B cell (primary cell): ENCODE measurements around the gene C20orf204. TPM values are rescaled to one million over a fixed set of nuclear protein-coding genes. Genes with fewer than 3 reads are reported as not detected.
A peak's percentile ranks its signal among the peaks of the same experiment; 100 is the strongest.

Source experiments
- ATAC-seq: fragments of 200-7000 bp; cut with Tn5 transposase; one replicate; pipeline ENCODE4 v1.10.0; 2021; ENCODE audit warnings: low read depth, mild to moderate bottlenecking, moderate number of reproducible peaks, moderate library complexity
- CTCF ChIA-PET: fragments of 350-600 bp; sonication (Branson Sonifier 250); formaldehyde crosslinking; loops from one replicate; lab custom pipeline; 2021; ENCODE audit warnings: antibody characterized with exemption, inconsistent platforms; lab: Charles Lee
- POLR2A ChIA-PET: fragments of 350-600 bp; sonication (Branson Sonifier 250); formaldehyde crosslinking; loops from one replicate; lab custom pipeline; 2021; ENCODE audit warnings: antibody characterized with exemption; lab: Charles Lee
- DNase-seq: peaks from one replicate; pipeline ENCODE4 v3.0.0; 2013
- H2AFZ ChIP-seq: 2 replicates; pipeline ENCODE4 v1.6.1; 2012; ENCODE audit warnings: mild to moderate bottlenecking, low read depth, low read length; ENCODE audit not compliant: insufficient read depth, poor library complexity, severe bottlenecking
- H3K27ac ChIP-seq, 2 donors: 1 replicate in 1 of 2; 2 replicates in 1 of 2; pipeline ENCODE4 v1.5.1; 2012 to 2013; ENCODE audit warnings: low read length in 2 of 2, mild to moderate bottlenecking in 2 of 2, moderate library complexity in 1 of 2
- H3K27me3 ChIP-seq, 4 experiments: fragments of 200-600 bp in 1 of 4; sonication (generic) in 1 of 4; replicated peaks in 1 of 4; 1 replicate in 2 of 4; 2 replicates in 2 of 4; pipeline versions ENCODE4 v1.6.1 to v1.7.0; 2013 to 2016; ENCODE audit warnings: low read length in 3 of 4, mild to moderate bottlenecking in 2 of 4, mixed read lengths in 1 of 4, moderate library complexity in 1 of 4; ENCODE audit not compliant: insufficient read depth in 4 of 4, control insufficient read depth in 3 of 4; ENCODE audit errors: control extremely low read depth in 1 of 4
- H3K36me3 ChIP-seq, 2 experiments: replicated peaks in 1 of 2; 1 replicate in 1 of 2; 2 replicates in 1 of 2; pipeline versions ENCODE4 v1.6.1 to v1.7.1; 2013; ENCODE audit warnings: low read length in 1 of 2; ENCODE audit not compliant: insufficient read depth in 2 of 2, control insufficient read depth in 1 of 2; ENCODE audit errors: control extremely low read depth in 1 of 2, extremely low read depth in 1 of 2
- H3K4me1 ChIP-seq, 2 donors: fragments of 200-600 bp in 1 of 2; sonication (generic) in 1 of 2; 1 replicate in 1 of 2; 2 replicates in 1 of 2; pipeline versions ENCODE4 v1.5.1 to v1.6.1; 2013 to 2017; ENCODE audit warnings: low read length in 2 of 2; ENCODE audit not compliant: control insufficient read depth in 2 of 2, insufficient read depth in 2 of 2
- H3K4me2 ChIP-seq: replicated peaks from 2 replicates; pipeline ENCODE3; 2012; ENCODE audit warnings: mild to moderate bottlenecking, low read depth, low read length; ENCODE audit not compliant: poor library complexity, severe bottlenecking
- H3K4me3 ChIP-seq, 5 experiments: fragments of 200-600 bp in 1 of 5; sonication (generic) in 1 of 5; 1 replicate in 3 of 5; 2 replicates in 2 of 5; pipeline versions ENCODE4 v1.5.1 to v1.7.0; 2011 to 2016; ENCODE audit warnings: low read length in 4 of 5, mild to moderate bottlenecking in 4 of 5, low read depth in 2 of 5, control low read depth in 1 of 5, moderate library complexity in 1 of 5; ENCODE audit not compliant: insufficient read depth in 1 of 5; ENCODE audit errors: control extremely low read depth in 1 of 5, extremely low read depth in 1 of 5
- H3K79me2 ChIP-seq: fragments of 200-600 bp; sonication (generic); one replicate; pipeline ENCODE4 v1.6.0; 2016; ENCODE audit warnings: low read length; ENCODE audit not compliant: control insufficient read depth, insufficient read depth
- H3K9ac ChIP-seq: fragments of 200-600 bp; sonication (generic); 2 replicates; pipeline ENCODE4 v1.6.1; 2017; ENCODE audit warnings: mild to moderate bottlenecking, low read length, moderate library complexity
- H3K9me3 ChIP-seq, 3 donors: one replicate each; pipeline versions ENCODE4 v1.6.1 to v1.7.1; 2013; ENCODE audit warnings: low read length in 2 of 3; ENCODE audit not compliant: control insufficient read depth in 2 of 3, insufficient read depth in 1 of 3; ENCODE audit errors: control extremely low read depth in 1 of 3
- H4K20me1 ChIP-seq: 2 replicates; pipeline ENCODE4 v1.6.0; 2012; ENCODE audit warnings: mild to moderate bottlenecking, low read length; ENCODE audit not compliant: insufficient read depth, control insufficient read depth, poor library complexity, severe bottlenecking
- H3K27ac Mint-ChIP-seq: one replicate; pipeline ENCODE4 v1.8.0; 2021; ENCODE audit warnings: mixed read lengths
- H3K27me3 Mint-ChIP-seq: one replicate; pipeline ENCODE4 v1.8.0; 2021; ENCODE audit warnings: mixed read lengths
- H3K4me1 Mint-ChIP-seq: one replicate; pipeline ENCODE4 v1.8.0; 2021; ENCODE audit warnings: mixed read lengths
- H3K4me3 Mint-ChIP-seq: one replicate; pipeline ENCODE4 v1.8.0; 2021; ENCODE audit warnings: mixed read lengths
- H3K9me3 Mint-ChIP-seq: one replicate; pipeline ENCODE4 v1.8.0; 2022; ENCODE audit warnings: mixed read lengths; ENCODE audit not compliant: insufficient read depth
- EZH2 ChIP-seq: IDR thresholded peaks from 2 replicates; pipeline ENCODE4 v1.6.1; 2012; ENCODE audit warnings: borderline replicate concordance, low read depth, mild to moderate bottlenecking, moderate library complexity, low read length; ENCODE audit not compliant: insufficient read depth, poor library complexity, severe bottlenecking
- WGBS: methylation state at CpG from one replicate; pipeline ENCODE4 v1.1.5; 2013; ENCODE audit warnings: missing lambda C conversion rate; ENCODE audit not compliant: insufficient coverage; 5-methylcytosine and 5-hydroxymethylcytosine counted together
- intact Hi-C: fragments of 100-400 bp; cut with micrococcal nuclease; formaldehyde crosslinking; loops from one replicate; pipeline ENCODE4 v1.10.0; 2022
- polyA plus RNA-seq: library from polyadenylated mRNA; depleted of rRNA; stranded (reverse); fragments of >200 nt; gene quantifications from 2 replicates; pipeline ENCODE4 v1.2.3, GENCODE V29; 2012
- total RNA-seq, 2 donors: library from RNA; stranded (reverse); fragments of 120-200 nt in 1 of 2; gene quantifications; 1 replicate in 1 of 2; 2 replicates in 1 of 2; pipeline versions ENCODE4 v1.2.3 to v1.2.4, GENCODE V29; 2013 to 2022
- TF ChIP-seq, protein P1 (sequence below): fragments of 200-600 bp; IDR thresholded peaks from one replicate; pipeline ENCODE4 v1.8.0; 2022; ENCODE audit warnings: antibody characterized with exemption, mild to moderate bottlenecking

Gene C20orf204
- total and polyA plus RNA-seq, 2 donors (not counting 1 experiment from before 2014, with no cell fraction given): 0.24 to 2.5 TPM

DNA sequence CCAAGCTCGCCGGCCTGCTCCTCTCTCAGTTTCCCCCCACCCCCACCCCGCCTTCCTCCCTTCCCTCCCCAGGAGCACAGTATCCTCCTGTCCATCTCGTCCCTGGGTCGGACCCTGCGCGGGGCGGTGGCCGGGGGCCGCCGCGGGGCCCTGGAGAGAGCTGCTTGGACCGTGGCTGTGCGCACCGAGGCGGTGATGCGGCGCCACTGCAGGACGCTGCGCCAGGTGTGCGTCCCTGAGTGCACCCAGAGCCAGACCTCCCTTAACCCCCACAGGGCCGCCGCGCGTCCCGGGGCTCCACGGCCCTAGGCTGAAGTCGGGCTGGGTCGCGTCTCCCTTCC is 2.2 kb downstream of the C20orf204 start:
- 0% methylated on average over 29 of the region's 30 CpGs for WGBS
- ChIA-PET CTCF (interaction anchor here (0.8 to 6.4 kb wide), 25 partner anchors 11 to 500 kb away, joined by 3 to 108 read pairs (median 6); partner anchors contain the start of genes LKAAEAR1, NPBWR2, OPRL1 and PCMTD2), POLR2A (interaction anchor here (0.5 to 1.6 kb wide), 8 partner anchors 9 to 1062 kb away, joined by 3 to 7 read pairs (median 4); partner anchors contain the start of genes OPRL1 and PRPF6)
- Histone ChIP-seq H3K36me3 (peaks cover 0 to 9% of the 10 kb centered on the region in 2 experiments), H3K9ac (peak overlapping the region; percentile 76), H3K27ac (no peak overlapping the region), H3K79me2 (no peaks in the 10 kb centered on the region), H3K27me3 (peaks cover 0 to 23% (median 11%) of the 10 kb centered on the region in 4 experiments), H3K4me1 (peaks cover 31 to 32% of the 10 kb centered on the region in 2 donors), H2AFZ (peak overlapping the region; percentile 96), H4K20me1 (peaks cover 6% of the 10 kb centered on the region), H3K9me3 (peaks cover 0 to 3% (median 0%) of the 10 kb centered on the region in 3 donors), H3K4me3 (peak overlapping the region in 3 of 5 experiments; percentile 64 to 85 (median 66)), H3K4me2 (peak overlapping the region; percentile 100)
- Mint-ChIP-seq H3K27ac (no peak overlapping the region), H3K27me3 (peaks cover 7% of the 10 kb centered on the region), H3K4me1 (peaks cover 20% of the 10 kb centered on the region), H3K9me3 (no peaks in the 10 kb centered on the region), H3K4me3 (peak overlapping the region; percentile 61)
- ATAC-seq (peak; percentile 13), DNase-seq (no peak)
- intact Hi-C loops: loop anchor here (1.0 to 5.0 kb wide), 5 partner anchors 19 to 64 kb away; partner anchors contain the start of genes PRPF6 and TCEA2
- TF ChIP-seq, protein P1, sequence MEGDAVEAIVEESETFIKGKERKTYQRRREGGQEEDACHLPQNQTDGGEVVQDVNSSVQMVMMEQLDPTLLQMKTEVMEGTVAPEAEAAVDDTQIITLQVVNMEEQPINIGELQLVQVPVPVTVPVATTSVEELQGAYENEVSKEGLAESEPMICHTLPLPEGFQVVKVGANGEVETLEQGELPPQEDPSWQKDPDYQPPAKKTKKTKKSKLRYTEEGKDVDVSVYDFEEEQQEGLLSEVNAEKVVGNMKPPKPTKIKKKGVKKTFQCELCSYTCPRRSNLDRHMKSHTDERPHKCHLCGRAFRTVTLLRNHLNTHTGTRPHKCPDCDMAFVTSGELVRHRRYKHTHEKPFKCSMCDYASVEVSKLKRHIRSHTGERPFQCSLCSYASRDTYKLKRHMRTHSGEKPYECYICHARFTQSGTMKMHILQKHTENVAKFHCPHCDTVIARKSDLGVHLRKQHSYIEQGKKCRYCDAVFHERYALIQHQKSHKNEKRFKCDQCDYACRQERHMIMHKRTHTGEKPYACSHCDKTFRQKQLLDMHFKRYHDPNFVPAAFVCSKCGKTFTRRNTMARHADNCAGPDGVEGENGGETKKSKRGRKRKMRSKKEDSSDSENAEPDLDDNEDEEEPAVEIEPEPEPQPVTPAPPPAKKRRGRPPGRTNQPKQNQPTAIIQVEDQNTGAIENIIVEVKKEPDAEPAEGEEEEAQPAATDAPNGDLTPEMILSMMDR: no peak
- no peak for TF ChIP-seq EZH2
